OCI-M2 (cell line): ENCODE data around the gene DOCK1.
"Not testable (repeated sequence)": the region's sequence is repeated elsewhere in the genome, so short reads cannot be mapped to it uniquely, and the experiment has no call there.

ENCODE experiments used
- DNase-seq: peaks from one replicate; lab custom pipeline; 2025; ENCODE audit not compliant: unreplicated experiment; lab: John Stamatoyannopoulos, UW

Gene DOCK1

DNA sequence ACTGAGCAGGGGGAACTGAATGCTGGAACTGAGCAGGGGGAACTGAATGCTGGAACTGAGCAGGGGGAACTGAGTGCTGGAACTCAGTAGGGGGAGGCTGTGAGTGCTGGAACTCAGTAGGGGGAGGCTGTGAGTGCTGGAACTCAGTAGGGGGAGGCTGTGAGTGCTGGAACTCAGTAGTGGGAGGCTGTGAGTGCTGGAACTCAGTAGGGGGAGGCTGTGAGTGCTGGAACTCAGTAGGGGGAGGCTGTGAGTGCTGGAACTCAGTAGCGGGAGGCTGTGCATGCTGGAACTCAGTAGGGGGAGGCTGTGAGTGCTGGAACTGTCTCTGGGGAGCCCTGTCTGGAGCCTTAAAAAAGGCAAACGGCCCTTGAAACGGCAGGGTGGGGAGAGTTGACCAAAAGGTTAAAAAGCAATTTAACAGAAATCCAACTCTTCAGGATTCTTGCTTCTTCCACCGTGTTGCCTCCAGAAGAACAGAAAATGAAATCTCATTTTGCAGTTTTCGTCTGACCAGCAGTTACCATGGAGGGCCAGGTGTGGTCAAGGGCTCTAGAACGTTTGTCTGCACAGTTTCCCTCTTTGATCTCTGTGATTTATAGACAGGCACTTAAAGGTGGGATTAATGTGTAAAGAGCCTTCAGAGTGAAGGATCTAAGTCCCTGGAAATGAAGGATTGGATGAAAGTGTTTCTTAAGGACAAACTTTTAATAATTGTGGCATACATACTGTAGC lies 19.1 kb downstream of the DOCK1 start:
- DNase-seq, result no peak

DNA sequence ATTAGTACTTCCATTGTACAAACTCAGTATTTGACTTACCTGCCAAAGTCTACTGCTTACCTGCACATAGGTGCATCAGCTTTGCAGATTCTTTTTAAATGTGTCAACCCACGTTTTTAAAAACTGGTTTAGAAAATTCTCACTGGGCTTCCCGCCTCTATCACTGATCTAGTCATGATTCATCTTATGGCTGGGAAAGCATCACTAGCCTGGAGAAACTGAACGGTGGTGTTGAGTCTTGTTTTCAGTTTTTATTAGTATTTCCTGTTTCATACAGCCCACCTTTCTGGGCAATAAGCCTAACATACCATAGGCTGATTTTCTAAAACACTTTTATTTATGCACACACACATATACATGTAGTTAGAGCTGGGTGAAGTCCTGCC lies 19.7 kb downstream of the DOCK1 start:
- DNase-seq, result no peak

DNA sequence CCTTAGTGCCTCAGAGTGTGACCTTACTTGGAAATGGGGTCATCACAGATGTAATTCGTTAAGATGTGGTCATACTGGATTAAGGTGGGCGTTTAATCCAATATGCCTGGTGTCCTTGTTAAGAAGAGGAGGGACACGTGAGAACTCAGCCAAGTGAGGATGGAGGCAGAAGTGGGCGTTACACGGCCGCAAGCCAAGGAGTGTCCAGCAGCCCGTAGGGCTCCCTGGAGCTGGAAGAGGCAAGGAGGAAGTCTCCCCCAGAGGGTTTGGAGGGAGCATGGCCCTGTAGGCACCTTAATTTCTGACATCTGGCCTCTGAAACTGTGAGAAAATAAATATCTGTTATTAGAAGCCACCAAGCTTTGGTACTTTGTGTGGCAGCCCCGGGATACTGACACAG lies 21.3 kb downstream of the DOCK1 start:
- DNase-seq, result no peak

- DNase-seq, result no peak
Observed at GRCh38 chr10:126927799-126928198, 22.6 kb downstream of the DOCK1 start.

GRCh38 chr10:126928274-126928673 lies 23.0 kb downstream of the DOCK1 start:
- DNase-seq, result no peak

DNA sequence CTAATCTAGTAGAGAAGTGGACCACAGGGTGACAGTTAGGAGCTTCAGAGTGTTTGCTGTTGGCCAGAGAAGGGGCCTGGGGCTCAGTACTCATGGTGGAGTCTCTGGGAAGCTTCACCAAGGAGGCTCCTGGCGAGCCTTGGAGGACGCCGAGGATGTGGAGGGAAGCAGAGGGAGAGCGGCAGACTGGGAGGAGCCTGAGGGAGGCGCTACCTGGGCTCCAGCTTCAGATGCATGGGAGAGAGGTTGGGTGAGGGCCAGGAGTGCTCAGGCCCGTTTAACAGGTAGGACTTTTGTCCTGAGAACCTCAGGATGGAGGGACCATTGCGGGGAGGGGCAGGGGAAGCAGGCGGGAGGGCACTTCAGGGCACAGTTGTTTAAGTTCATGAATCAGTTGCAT lies 24.2 kb downstream of the DOCK1 start:
- no peak for DNase-seq

- DNase-seq, result no peak
Observed at GRCh38 chr10:126930131-126930882, 25.1 kb downstream of the DOCK1 start.

- DNase-seq, result no peak
Observed at GRCh38 chr10:126930883-126931503, 25.8 kb downstream of the DOCK1 start.

DNA sequence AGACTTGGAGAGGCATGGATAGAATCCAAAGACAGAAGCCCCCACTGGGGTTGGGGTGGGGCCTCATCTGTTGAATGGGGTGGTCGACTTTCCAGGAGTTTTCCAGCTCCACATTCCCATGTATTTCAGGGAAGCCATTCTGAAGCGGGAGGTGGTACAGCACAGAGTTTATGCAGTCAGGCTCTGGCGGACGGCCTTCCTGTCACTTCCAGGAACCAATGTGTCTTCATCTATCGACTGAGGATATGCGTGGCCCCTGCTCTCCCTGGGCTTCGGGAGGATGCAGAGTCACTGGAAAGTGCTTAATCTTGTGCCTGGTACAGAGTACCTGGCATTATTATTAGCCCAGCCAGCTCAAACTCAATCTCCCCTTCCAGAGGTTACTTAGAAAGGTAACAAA lies 26.3 kb downstream of the DOCK1 start:
- no peak for DNase-seq

DNA sequence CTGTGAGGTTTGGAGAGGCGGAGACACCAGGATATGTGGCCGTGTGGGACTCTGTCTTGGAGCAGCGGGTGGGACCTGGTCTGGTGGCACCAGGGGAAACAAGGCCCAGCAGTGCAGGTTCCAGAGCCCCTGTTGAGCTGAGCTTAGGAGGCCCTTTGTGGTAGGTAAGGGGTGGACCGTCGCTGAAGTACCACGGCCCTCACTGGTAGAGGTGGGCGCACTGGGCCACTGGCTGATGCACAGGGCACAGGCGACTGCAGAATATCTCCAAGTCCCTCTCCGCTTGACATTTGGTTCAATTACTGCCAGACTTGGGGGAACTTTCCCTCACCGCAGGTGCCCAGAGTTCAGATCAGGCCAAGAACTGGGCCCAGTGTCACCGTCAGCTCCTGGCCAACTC lies 27.3 kb downstream of the DOCK1 start:
- DNase-seq, result no peak

GRCh38 chr10:126933116-126933515 lies 27.9 kb downstream of the DOCK1 start:
- no peak for DNase-seq

- no peak for DNase-seq
Observed at GRCh38 chr10:126935263-126935946, 30.2 kb downstream of the DOCK1 start.

DNA sequence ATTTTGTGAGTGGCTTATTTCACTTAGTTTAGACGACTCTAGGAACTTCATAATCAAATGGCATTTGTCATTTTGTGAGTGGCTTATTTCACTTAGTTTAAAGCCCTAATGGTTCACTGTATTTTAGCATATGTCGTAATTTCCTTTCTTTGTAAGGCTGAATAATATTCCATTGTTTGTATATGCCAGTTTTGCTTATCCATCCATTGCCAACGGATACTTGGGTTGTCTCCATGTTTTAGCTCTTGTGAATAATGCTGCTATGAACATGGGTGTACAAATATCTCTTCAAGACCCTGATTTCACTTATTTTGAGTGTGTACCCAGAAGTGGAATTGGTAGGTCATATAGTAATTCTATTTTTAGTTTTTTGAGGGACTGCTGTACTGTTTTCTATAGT lies 31.8 kb downstream of the DOCK1 start:
- no peak for DNase-seq

DNA sequence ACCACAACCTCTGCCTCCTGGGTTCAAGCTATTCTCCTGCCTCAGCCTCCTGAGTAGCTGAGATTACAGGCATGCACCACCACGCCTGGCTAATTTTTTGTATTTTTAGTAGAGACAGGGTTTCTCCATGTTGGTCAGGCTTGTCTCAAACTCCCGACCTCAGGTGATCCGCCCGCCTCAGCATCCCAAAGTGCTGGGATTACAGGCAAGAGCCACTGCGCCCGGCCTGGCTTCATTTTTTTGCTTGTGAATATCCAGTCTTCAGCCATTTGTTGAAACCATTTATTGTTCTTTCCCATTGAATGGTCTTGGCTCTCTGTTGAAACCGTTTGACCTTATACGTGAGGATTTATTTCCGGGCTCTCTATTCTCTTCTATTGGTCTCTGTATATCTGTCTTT lies 32.9 kb downstream of the DOCK1 start:
- not testable (repeated sequence) for DNase-seq

DNA sequence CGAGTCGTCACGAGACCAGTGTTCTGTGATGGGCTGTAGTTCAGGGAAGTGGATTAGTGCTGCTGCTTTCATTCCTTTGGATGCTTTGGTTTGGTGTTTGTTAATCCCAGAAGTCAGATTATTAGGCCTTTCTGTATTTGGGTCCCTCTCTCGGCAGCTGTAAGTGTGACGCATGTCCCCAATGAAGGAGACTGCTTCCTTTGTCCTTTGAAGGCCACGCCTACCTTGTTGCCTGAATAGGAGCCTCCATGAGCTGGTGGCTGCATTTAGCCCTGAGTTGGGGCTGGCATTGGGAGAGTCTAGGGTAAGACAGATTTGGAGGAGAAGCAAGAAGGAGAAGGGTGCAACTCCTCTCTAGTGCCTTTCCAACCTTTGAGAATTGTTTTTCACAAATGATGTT lies 34.5 kb downstream of the DOCK1 start:
- DNase-seq, result no peak

GRCh38 chr10:126940670-126941310 lies 35.6 kb downstream of the DOCK1 start:
- DNase-seq, result no peak

DNA sequence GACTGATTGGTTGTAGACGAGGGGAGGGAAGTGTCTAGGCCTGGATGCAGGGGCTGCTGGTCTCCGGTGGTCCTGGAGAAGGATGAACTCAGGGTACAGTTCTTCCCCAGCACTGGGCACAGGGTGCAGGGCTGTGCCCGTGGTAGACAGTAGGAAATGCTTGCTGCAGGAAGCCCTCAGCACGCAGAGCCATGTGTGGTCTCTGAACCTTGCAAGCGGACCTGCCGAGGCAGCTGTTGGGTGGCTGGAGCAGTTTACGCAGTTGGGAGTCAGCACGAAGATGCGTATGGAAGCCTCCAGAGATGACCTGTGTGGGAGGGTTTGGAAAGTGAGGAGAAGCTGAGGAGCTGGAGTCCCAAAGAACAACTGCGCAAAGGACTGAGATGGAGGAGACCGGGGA lies 39.0 kb downstream of the DOCK1 start:
- no peak for DNase-seq

GRCh38 chr10:126945351-126946030 lies 40.3 kb downstream of the DOCK1 start:
- DNase-seq, result no peak

- no peak for DNase-seq
Observed at GRCh38 chr10:126946746-126947145, 41.5 kb downstream of the DOCK1 start.

GRCh38 chr10:126948355-126949160 lies 43.3 kb downstream of the DOCK1 start:
- no peak for DNase-seq
